Measurements from ENCODE around the gene CACNB2. TPM values are rescaled to one million over a fixed set of nuclear protein-coding genes. Genes with fewer than 3 reads are reported as not detected.

Gene CACNB2
- total RNA-seq, 2 experiments from 2014 or later, result not detected

- CTCF ChIA-PET, result no interaction called here
- Mint-ChIP-seq H3K4me1 (no peaks in the 10 kb centered on the region), H3K27ac (no peak overlapping the region), H3K4me3 (no peak overlapping the region), H3K36me3 (no peaks in the 10 kb centered on the region), H3K27me3 (no peaks in the 10 kb centered on the region), H3K9me3 (ENCODE audit: low read depth) (no peaks in the 10 kb centered on the region)
- DNase-seq (no peak), ATAC-seq (no peak)
Observed at GRCh38 chr10:18341055-18341454, 200.8 kb downstream of the CACNB2 start.

DNA sequence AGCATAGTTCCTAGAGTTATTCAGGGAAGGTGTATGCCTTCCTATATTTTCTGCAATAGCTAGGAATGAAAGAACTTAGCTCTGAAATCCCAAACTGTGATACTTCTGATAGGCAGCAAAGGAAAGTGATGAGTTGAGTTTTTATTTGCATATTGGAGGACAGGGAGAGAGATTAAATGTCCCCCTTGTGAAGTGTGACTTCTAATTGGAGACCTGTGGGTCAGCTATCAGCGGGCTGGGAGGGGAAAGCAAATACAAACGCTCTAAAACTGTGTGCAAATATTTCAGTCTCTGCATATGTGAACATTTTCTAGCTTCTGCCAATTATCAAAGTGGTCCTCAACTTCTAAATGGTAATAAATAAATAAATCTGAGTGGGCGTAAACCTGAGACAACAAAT is 203.3 kb downstream of the CACNB2 start:
- Mint-ChIP-seq H3K4me1 (no peaks in the 10 kb centered on the region), H3K9me3 (ENCODE audit: low read depth) (no peaks in the 10 kb centered on the region), H3K36me3 (no peaks in the 10 kb centered on the region), H3K4me3 (no peak overlapping the region), H3K27me3 (no peaks in the 10 kb centered on the region), H3K27ac (no peak overlapping the region)
- DNase-seq (no peak), ATAC-seq (no peak)
- CTCF ChIA-PET, result interaction anchor here (0.7 kb wide), 1 partner anchor 881 kb away, joined by 3 read pairs; no protein-coding TSS in a partner anchor

GRCh38 chr10:18345308-18345707 is 205.1 kb downstream of the CACNB2 start:
- H3K4me3 Mint-ChIP-seq, result no peak overlapping the region
- no peaks in the 10 kb centered on the region for H3K4me1 Mint-ChIP-seq
- DNase-seq, result no peak
- no peaks in the 10 kb centered on the region for H3K27me3 Mint-ChIP-seq
- no peaks in the 10 kb centered on the region for H3K36me3 Mint-ChIP-seq
- H3K9me3 Mint-ChIP-seq (ENCODE audit: low read depth), result no peaks in the 10 kb centered on the region
- CTCF ChIA-PET, result no interaction called here
- ATAC-seq, result no peak
- H3K27ac Mint-ChIP-seq, result no peak overlapping the region

- no peaks in the 10 kb centered on the region for H3K36me3 Mint-ChIP-seq
Observed at GRCh38 chr10:18350340-18350739, 210.1 kb downstream of the CACNB2 start.

GRCh38 chr10:18351421-18351820 is 211.2 kb downstream of the CACNB2 start:
- CTCF ChIA-PET, result no interaction called here
- H3K4me3 Mint-ChIP-seq, result no peak overlapping the region
- no peaks in the 10 kb centered on the region for H3K9me3 Mint-ChIP-seq (ENCODE audit: low read depth)
- H3K27ac Mint-ChIP-seq, result no peak overlapping the region
- no peaks in the 10 kb centered on the region for H3K4me1 Mint-ChIP-seq
- no peaks in the 10 kb centered on the region for H3K27me3 Mint-ChIP-seq
- no peaks in the 10 kb centered on the region for H3K36me3 Mint-ChIP-seq
- ATAC-seq (no peak), DNase-seq (no peak)

More at GRCh38 chr10:18350340-18350739, 210.1 kb downstream of the CACNB2 start:
- H3K4me3 Mint-ChIP-seq, result no peak overlapping the region
- no peaks in the 10 kb centered on the region for H3K4me1 Mint-ChIP-seq
- no peak overlapping the region for H3K27ac Mint-ChIP-seq
- H3K27me3 Mint-ChIP-seq, result no peaks in the 10 kb centered on the region
- H3K9me3 Mint-ChIP-seq (ENCODE audit: low read depth), result no peaks in the 10 kb centered on the region
- DNase-seq (no peak), ATAC-seq (no peak)
- CTCF ChIA-PET, result no interaction called here

DNA sequence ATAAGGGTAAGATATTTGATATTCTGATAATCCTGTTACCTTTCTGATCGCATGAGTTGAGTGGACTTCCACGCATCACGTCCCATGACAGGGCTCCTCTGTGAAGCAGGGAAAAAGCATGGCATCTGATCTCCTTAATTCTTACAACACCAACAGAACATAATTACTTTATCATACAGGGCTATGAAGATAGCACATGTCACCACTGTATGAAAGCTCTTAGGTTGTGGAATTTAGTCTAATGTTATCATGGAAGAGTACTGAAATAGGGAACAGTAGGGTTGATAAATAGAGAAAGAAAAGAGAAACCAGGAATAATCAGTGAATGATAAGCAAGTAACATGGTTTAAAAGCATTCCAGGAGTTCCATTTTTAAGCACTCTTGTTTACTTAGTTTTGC is 212.0 kb downstream of the CACNB2 start:
- no peaks in the 10 kb centered on the region for H3K27me3 Mint-ChIP-seq
- H3K36me3 Mint-ChIP-seq, result no peaks in the 10 kb centered on the region
- no peaks in the 10 kb centered on the region for H3K9me3 Mint-ChIP-seq (ENCODE audit: low read depth)
- no peak overlapping the region for H3K4me3 Mint-ChIP-seq
- DNase-seq (no peak), ATAC-seq (no peak)
- CTCF ChIA-PET, result no interaction called here
- no peak overlapping the region for H3K27ac Mint-ChIP-seq
- H3K4me1 Mint-ChIP-seq, result no peaks in the 10 kb centered on the region

GRCh38 chr10:18359812-18360211 is 219.6 kb downstream of the CACNB2 start:
- no peaks in the 10 kb centered on the region for H3K36me3 Mint-ChIP-seq
- CTCF ChIA-PET, result no interaction called here
- H3K9me3 Mint-ChIP-seq (ENCODE audit: low read depth), result no peaks in the 10 kb centered on the region
- H3K27ac Mint-ChIP-seq, result no peak overlapping the region
- no peak overlapping the region for H3K4me3 Mint-ChIP-seq
- ATAC-seq (no peak), DNase-seq (no peak)
- no peaks in the 10 kb centered on the region for H3K27me3 Mint-ChIP-seq
- no peaks in the 10 kb centered on the region for H3K4me1 Mint-ChIP-seq

GRCh38 chr10:18362892-18363291 is 222.7 kb downstream of the CACNB2 start:
- Mint-ChIP-seq H3K4me1 (no peaks in the 10 kb centered on the region), H3K4me3 (no peak overlapping the region), H3K36me3 (no peaks in the 10 kb centered on the region), H3K9me3 (ENCODE audit: low read depth) (no peaks in the 10 kb centered on the region), H3K27ac (no peak overlapping the region), H3K27me3 (no peaks in the 10 kb centered on the region)
- CTCF ChIA-PET, result no interaction called here
- ATAC-seq (no peak), DNase-seq (no peak)

DNA sequence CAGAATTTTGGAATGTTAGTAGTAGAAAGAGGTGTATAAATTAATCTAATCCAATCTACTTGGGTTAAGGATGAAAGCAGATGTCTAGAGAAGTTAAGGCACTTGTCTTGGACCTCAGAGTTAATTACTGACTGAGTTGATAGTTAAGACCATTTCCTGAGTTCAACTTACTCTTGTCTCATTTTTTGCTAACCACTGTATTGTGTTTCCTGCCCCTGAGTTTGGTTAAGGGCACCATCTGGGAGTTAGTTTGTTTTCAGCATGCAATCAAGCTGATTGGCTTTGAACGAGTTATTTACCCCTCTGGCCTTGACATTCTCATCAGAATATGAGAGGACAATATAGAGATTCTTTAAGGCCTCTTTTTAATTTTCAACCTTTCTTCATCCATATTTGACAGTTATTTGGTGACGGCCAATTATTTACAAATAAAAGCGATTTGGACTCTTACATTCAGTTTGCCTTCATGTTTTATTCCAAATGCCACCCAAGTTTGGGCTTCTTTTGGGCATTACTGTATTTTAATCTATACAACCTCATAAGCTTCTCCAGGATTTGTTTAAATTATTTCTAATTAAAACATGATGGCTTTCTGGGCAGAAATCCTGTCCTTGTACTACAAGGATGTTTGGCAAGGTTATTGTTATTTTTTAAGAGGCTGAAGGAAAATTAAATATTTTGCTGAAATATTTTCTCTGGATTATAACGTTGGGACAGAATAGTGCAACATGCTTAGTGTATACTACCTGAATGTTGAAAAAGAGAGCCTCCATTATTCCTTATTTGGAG is 225.0 kb downstream of the CACNB2 start:
- no peak for ATAC-seq
- Mint-ChIP-seq H3K9me3 (ENCODE audit: low read depth) (no peaks in the 10 kb centered on the region), H3K27me3 (no peaks in the 10 kb centered on the region), H3K4me1 (no peaks in the 10 kb centered on the region), H3K27ac (no peak overlapping the region), H3K4me3 (no peak overlapping the region), H3K36me3 (no peaks in the 10 kb centered on the region)
- DNase-seq, result no peak
- CTCF ChIA-PET, result no interaction called here

- Mint-ChIP-seq H3K4me1 (no peaks in the 10 kb centered on the region), H3K9me3 (ENCODE audit: low read depth) (no peaks in the 10 kb centered on the region), H3K4me3 (no peak overlapping the region), H3K27me3 (no peaks in the 10 kb centered on the region), H3K27ac (no peak overlapping the region), H3K36me3 (no peaks in the 10 kb centered on the region)
- DNase-seq (no peak), ATAC-seq (no peak)
- CTCF ChIA-PET, result no interaction called here
Observed at GRCh38 chr10:18367840-18368239, 227.6 kb downstream of the CACNB2 start.

DNA sequence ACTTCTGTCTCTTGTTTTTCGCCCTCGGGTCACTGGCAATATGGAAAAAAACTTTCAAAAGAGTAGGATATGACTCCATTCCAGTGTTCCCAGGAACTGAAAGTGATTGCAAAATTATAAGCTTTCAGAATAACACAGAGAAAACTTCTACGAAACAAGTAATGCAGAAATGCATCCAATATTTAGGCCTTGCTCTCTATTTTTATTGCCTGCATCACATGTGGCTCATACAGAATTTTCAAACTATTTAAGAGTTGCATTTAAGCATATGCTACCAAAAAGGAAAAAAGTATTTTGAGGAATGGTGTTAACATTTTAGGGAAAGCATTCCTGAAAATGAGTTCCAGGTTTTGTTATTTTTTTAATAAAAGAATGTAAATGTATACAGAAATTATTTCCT is 228.0 kb downstream of the CACNB2 start:
- DNase-seq (no peak), ATAC-seq (no peak)
- no peaks in the 10 kb centered on the region for H3K4me1 Mint-ChIP-seq
- no peaks in the 10 kb centered on the region for H3K36me3 Mint-ChIP-seq
- CTCF ChIA-PET, result no interaction called here
- H3K4me3 Mint-ChIP-seq, result no peak overlapping the region
- no peaks in the 10 kb centered on the region for H3K27me3 Mint-ChIP-seq
- H3K9me3 Mint-ChIP-seq (ENCODE audit: low read depth), result no peaks in the 10 kb centered on the region
- H3K27ac Mint-ChIP-seq, result no peak overlapping the region

DNA sequence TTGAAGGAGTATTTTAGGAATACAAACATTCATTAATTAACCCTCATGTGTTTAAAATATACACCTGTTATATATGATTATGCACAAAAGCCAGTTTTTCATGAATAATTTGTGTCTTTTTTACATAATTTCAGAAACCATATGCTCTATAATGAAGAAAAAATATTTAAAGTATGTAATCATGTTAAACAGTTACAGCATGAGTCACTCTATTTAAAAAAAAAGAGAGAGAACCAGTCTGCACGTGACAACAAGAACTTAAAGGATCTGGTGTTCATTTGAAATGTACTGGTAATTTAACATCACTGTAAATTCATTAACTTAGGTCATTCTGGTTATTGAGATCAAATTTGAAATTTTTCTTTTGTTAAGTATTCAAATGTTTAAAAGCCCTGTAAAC is 228.5 kb downstream of the CACNB2 start:
- ATAC-seq (no peak), DNase-seq (no peak)
- H3K4me1 Mint-ChIP-seq, result no peaks in the 10 kb centered on the region
- H3K9me3 Mint-ChIP-seq (ENCODE audit: low read depth), result no peaks in the 10 kb centered on the region
- no peak overlapping the region for H3K27ac Mint-ChIP-seq
- no peaks in the 10 kb centered on the region for H3K36me3 Mint-ChIP-seq
- no peaks in the 10 kb centered on the region for H3K27me3 Mint-ChIP-seq
- CTCF ChIA-PET, result no interaction called here
- H3K4me3 Mint-ChIP-seq, result no peak overlapping the region

DNA sequence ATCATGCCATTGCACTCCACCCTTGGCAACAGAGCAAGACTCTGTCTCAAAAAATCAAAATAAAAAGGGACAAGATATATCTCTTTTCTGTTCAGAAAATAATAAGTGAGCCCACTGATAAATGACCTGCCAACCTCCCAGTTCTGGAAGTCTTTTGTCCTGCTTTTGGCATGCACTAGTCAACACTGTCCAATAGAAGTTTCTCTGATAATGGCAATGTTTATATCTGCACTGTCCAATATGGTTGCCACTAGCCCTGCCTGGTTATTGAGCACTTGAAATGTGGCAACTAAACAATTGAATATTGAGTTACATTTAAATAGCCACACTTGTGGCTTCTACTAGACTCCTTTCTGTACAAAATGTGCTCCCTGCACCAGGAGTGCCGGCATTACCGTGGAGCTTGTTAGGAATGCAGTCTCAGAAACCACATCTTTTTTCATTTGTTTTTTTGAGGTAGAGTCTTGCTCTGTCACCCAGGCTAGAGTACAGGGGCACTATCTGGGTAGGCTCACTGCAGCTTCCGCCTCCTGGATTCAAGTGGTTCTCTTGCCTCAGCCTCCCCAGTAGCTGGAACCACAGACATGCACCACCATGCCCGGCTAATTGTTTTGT is 229.7 kb downstream of the CACNB2 start:
- Mint-ChIP-seq H3K27ac (no peak overlapping the region), H3K36me3 (no peaks in the 10 kb centered on the region), H3K4me1 (no peaks in the 10 kb centered on the region), H3K27me3 (no peaks in the 10 kb centered on the region), H3K9me3 (ENCODE audit: low read depth) (no peaks in the 10 kb centered on the region), H3K4me3 (no peak overlapping the region)
- CTCF ChIA-PET, result no interaction called here
- DNase-seq, result no peak
- no peak for ATAC-seq

GRCh38 chr10:18376650-18377049 is 236.4 kb downstream of the CACNB2 start:
- no peak overlapping the region for H3K4me3 Mint-ChIP-seq
- no peak for DNase-seq
- H3K4me1 Mint-ChIP-seq, result no peaks in the 10 kb centered on the region
- no peak for ATAC-seq
- CTCF ChIA-PET, result no interaction called here
- H3K27ac Mint-ChIP-seq, result no peak overlapping the region
- no peaks in the 10 kb centered on the region for H3K36me3 Mint-ChIP-seq
- no peaks in the 10 kb centered on the region for H3K27me3 Mint-ChIP-seq
- no peaks in the 10 kb centered on the region for H3K9me3 Mint-ChIP-seq (ENCODE audit: low read depth)
